ENCODE measurements around the gene COG4.

COG4 gene

DNA sequence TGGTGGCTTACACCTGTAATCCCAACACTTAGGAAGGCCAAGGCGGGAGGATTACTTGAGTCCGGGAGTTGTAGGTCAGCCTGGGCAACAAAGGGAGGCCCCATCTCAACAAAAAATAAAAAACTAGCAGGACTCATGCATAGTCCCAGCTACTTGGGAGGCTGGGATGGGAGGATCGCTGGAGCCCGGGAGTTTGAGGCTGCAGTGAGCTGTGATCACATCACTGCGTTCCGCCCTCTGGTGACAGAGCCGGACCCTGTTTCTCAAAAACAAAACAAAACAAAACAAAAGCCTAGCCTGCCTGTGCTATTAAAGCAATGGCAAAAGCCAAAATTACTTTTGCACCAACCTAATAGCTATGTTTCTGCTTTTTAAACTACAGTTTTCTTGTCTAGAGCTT lies 67.4 kb downstream of the COG4 start:
- WGBS (ENCODE audit: extremely low coverage, insufficient coverage, insufficient read length) = no CpG with 5 or more reads among the region's 7 CpGs
- H3K36me3 ChIP-seq (ENCODE audit: control insufficient read depth in 1 of 2, insufficient read depth in 2 of 2, low read length in 2 of 2) = no peaks in the 10 kb centered on the region
- peaks cover 5% of the 10 kb centered on the region for H3K79me2 ChIP-seq (ENCODE audit: control insufficient read depth, insufficient read depth, low read length, poor library complexity)

GRCh38 chr16:70454222-70455034 lies 68.9 kb downstream of the COG4 start, which contains the start of gene FCSK:
FCSK (plus strand) TSS chr16:70454595; CDS start chr16:70463191, 8,596 bp downstream.
- WGBS (ENCODE audit: extremely low coverage, insufficient coverage, insufficient read length) = no CpG with 5 or more reads among the region's 67 CpGs
- Histone ChIP-seq H3K9me3 (ENCODE audit: insufficient read depth, low read depth, low read length) (peaks cover 3% of the 10 kb centered on the region), H3K9ac (ENCODE audit: low read length) (peak within 1 kb of the TSS; percentile 100), H4K91ac (ENCODE audit: low read depth, low read length) (peak within 1 kb of the TSS; percentile 100), H3K4me2 (ENCODE audit: low read length) (peak within 1 kb of the TSS; percentile 98), H3K27ac (ENCODE audit: low read depth, low read length) (peak within 1 kb of the TSS; percentile 97), H3K27me3 (ENCODE audit: insufficient read depth, low read length) (no peaks in the 10 kb centered on the region), H3K36me3 (ENCODE audit: control insufficient read depth in 1 of 2, insufficient read depth in 2 of 2, low read length in 2 of 2) (no peaks in the 10 kb centered on the region), H2BK120ac (ENCODE audit: insufficient read depth, low read length, poor library complexity) (peak within 1 kb of the TSS; percentile 100), H2BK12ac (ENCODE audit: low read length) (peak within 1 kb of the TSS; percentile 100), H3K18ac (ENCODE audit: low read length) (peak within 1 kb of the TSS; percentile 100), H3K79me1 (ENCODE audit: low read length) (peaks cover 7% of the 10 kb centered on the region), H3K4me1 (ENCODE audit: control insufficient read depth in 1 of 2, insufficient read depth in 2 of 2, low read length in 2 of 2) (peaks cover 2 to 3% of the 10 kb centered on the region in 2 experiments), H2AK5ac (ENCODE audit: low read length) (no peak within 1 kb of the TSS), H3K4ac (ENCODE audit: low read depth, low read length) (peak within 1 kb of the TSS; percentile 93), H2AFZ (ENCODE audit: insufficient read depth, low read length, poor library complexity) (peak within 1 kb of the TSS; percentile 96), H2BK5ac (ENCODE audit: low read depth, low read length, poor library complexity) (peak within 1 kb of the TSS; percentile 100), H4K8ac (ENCODE audit: low read depth, low read length) (peak within 1 kb of the TSS; percentile 98), H4K12ac (ENCODE audit: low read depth, low read length) (peak within 1 kb of the TSS; percentile 98), H3K23ac (ENCODE audit: low read length) (no peak within 1 kb of the TSS), H3K14ac (ENCODE audit: low read length) (peak within 1 kb of the TSS; percentile 98), H3K4me3 (ENCODE audit: low read depth, low read length) (peak within 1 kb of the TSS; percentile 95), H3K79me2 (ENCODE audit: control insufficient read depth, insufficient read depth, low read length, poor library complexity) (peaks cover 5% of the 10 kb centered on the region)
- DNase-seq = peak in 1 of 2 donors; percentile 67

More for the DNA sequence above, 67.4 kb downstream of the COG4 start:
- Histone ChIP-seq H3K9ac (ENCODE audit: low read length) (no peak overlapping the region), H3K23ac (ENCODE audit: low read length) (no peak overlapping the region), H4K12ac (ENCODE audit: low read depth, low read length) (no peak overlapping the region), H3K4me2 (ENCODE audit: low read length) (no peak overlapping the region), H3K4me1 (ENCODE audit: control insufficient read depth in 1 of 2, insufficient read depth in 2 of 2, low read length in 2 of 2) (peaks cover 2 to 3% of the 10 kb centered on the region in 2 experiments), H2AFZ (ENCODE audit: insufficient read depth, low read length, poor library complexity) (no peak overlapping the region), H2BK120ac (ENCODE audit: insufficient read depth, low read length, poor library complexity) (no peak overlapping the region), H3K27ac (ENCODE audit: low read depth, low read length) (no peak overlapping the region), H2AK5ac (ENCODE audit: low read length) (no peak overlapping the region), H3K4ac (ENCODE audit: low read depth, low read length) (no peak overlapping the region), H2BK5ac (ENCODE audit: low read depth, low read length, poor library complexity) (no peak overlapping the region), H3K79me1 (ENCODE audit: low read length) (peaks cover 7% of the 10 kb centered on the region), H3K14ac (ENCODE audit: low read length) (no peak overlapping the region), H2BK12ac (ENCODE audit: low read length) (no peak overlapping the region), H3K27me3 (ENCODE audit: insufficient read depth, low read length) (no peaks in the 10 kb centered on the region), H4K91ac (ENCODE audit: low read depth, low read length) (no peak overlapping the region), H3K9me3 (ENCODE audit: insufficient read depth, low read depth, low read length) (no peaks in the 10 kb centered on the region), H3K18ac (ENCODE audit: low read length) (no peak overlapping the region), H4K8ac (ENCODE audit: low read depth, low read length) (no peak overlapping the region), H3K4me3 (ENCODE audit: low read depth, low read length) (no peak overlapping the region)
- peak in 1 of 2 donors; percentile 60 for DNase-seq

- peaks cover 7% of the 10 kb centered on the region for H3K79me1 ChIP-seq (ENCODE audit: low read length)
- H3K9me3 ChIP-seq (ENCODE audit: insufficient read depth, low read depth, low read length) = peaks cover 3% of the 10 kb centered on the region
- H3K4me1 ChIP-seq (ENCODE audit: control insufficient read depth in 1 of 2, insufficient read depth in 2 of 2, low read length in 2 of 2) = peaks cover 2 to 3% of the 10 kb centered on the region in 2 experiments
- H3K79me2 ChIP-seq (ENCODE audit: control insufficient read depth, insufficient read depth, low read length, poor library complexity) = peaks cover 5% of the 10 kb centered on the region
- no peak overlapping the region for H4K12ac ChIP-seq (ENCODE audit: low read depth, low read length)
- H2BK120ac ChIP-seq (ENCODE audit: insufficient read depth, low read length, poor library complexity) = no peak overlapping the region
- H3K18ac ChIP-seq (ENCODE audit: low read length) = no peak overlapping the region
- peak overlapping the region; percentile 95 for H3K4me3 ChIP-seq (ENCODE audit: low read depth, low read length)
- no CpG with 5 or more reads among the region's 8 CpGs for WGBS (ENCODE audit: extremely low coverage, insufficient coverage, insufficient read length)
- peak overlapping the region; percentile 98 for H3K4me2 ChIP-seq (ENCODE audit: low read length)
- H2BK12ac ChIP-seq (ENCODE audit: low read length) = no peak overlapping the region
- no peaks in the 10 kb centered on the region for H3K36me3 ChIP-seq (ENCODE audit: control insufficient read depth in 1 of 2, insufficient read depth in 2 of 2, low read length in 2 of 2)
- no peak overlapping the region for H3K4ac ChIP-seq (ENCODE audit: low read depth, low read length)
- peak overlapping the region; percentile 30 for H2AFZ ChIP-seq (ENCODE audit: insufficient read depth, low read length, poor library complexity)
- H3K27ac ChIP-seq (ENCODE audit: low read depth, low read length) = peak overlapping the region; percentile 97
- H3K23ac ChIP-seq (ENCODE audit: low read length) = no peak overlapping the region
- no peaks in the 10 kb centered on the region for H3K27me3 ChIP-seq (ENCODE audit: insufficient read depth, low read length)
- peak overlapping the region; percentile 74 for H3K9ac ChIP-seq (ENCODE audit: low read length)
- H4K91ac ChIP-seq (ENCODE audit: low read depth, low read length) = no peak overlapping the region
- H3K14ac ChIP-seq (ENCODE audit: low read length) = no peak overlapping the region
- no peak overlapping the region for H2AK5ac ChIP-seq (ENCODE audit: low read length)
- H2BK5ac ChIP-seq (ENCODE audit: low read depth, low read length, poor library complexity) = no peak overlapping the region
- H4K8ac ChIP-seq (ENCODE audit: low read depth, low read length) = peak overlapping the region; percentile 77
- DNase-seq = no peak
Measured at GRCh38 chr16:70453892-70454221, 69.5 kb downstream of the COG4 start.

DNA sequence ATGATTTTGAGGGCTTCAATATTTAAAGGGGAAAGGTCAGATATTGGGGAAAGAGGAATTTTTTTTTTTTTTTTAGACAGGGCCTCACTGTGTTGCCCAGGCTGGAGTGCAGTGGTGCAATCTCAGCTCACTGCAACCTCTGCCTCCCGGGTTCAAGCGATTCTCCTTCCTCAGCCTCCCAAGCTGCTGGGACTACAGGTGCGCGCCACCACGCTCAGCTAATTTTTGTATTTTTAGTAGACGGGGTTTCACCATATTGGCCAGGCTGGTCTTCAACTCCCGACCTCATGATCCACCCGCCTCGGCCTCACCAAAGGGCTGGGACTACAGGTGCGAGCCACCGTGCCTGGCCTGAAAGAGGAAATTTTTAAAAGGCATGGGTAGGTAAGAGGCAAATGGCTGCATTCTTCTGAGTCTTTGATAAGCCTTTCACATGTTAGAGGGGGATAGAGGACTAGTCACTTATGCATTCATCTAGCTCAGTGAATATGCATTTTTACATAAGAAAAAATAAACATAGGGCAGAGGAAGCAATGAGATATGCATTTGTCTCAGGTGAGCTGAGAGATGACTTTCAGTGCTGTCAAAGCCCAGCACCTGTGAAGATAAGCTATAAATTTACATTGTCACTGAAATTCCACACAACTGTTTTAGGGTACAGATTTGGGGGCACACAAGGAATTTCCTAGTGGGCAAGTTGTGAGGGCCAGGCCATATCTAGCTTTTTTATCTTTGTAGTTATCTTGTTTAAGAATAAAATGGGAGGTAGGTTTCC lies 70.0 kb downstream of the COG4 start:
- H2BK12ac ChIP-seq (ENCODE audit: low read length) = peak overlapping the region; percentile 53
- H4K91ac ChIP-seq (ENCODE audit: low read depth, low read length) = no peak overlapping the region
- H3K9me3 ChIP-seq (ENCODE audit: insufficient read depth, low read depth, low read length) = peaks cover 3% of the 10 kb centered on the region
- no peak overlapping the region for H3K4me3 ChIP-seq (ENCODE audit: low read depth, low read length)
- peaks cover 7% of the 10 kb centered on the region for H3K79me1 ChIP-seq (ENCODE audit: low read length)
- H3K14ac ChIP-seq (ENCODE audit: low read length) = no peak overlapping the region
- H3K4me1 ChIP-seq (ENCODE audit: control insufficient read depth in 1 of 2, insufficient read depth in 2 of 2, low read length in 2 of 2) = peaks cover 2 to 3% of the 10 kb centered on the region in 2 experiments
- no peaks in the 10 kb centered on the region for H3K27me3 ChIP-seq (ENCODE audit: insufficient read depth, low read length)
- no peak overlapping the region for H3K27ac ChIP-seq (ENCODE audit: low read depth, low read length)
- H2AFZ ChIP-seq (ENCODE audit: insufficient read depth, low read length, poor library complexity) = no peak overlapping the region
- H4K12ac ChIP-seq (ENCODE audit: low read depth, low read length) = peak overlapping the region; percentile 33
- no CpG with 5 or more reads among the region's 11 CpGs for WGBS (ENCODE audit: extremely low coverage, insufficient coverage, insufficient read length)
- no peak overlapping the region for H3K18ac ChIP-seq (ENCODE audit: low read length)
- no peak overlapping the region for H2BK5ac ChIP-seq (ENCODE audit: low read depth, low read length, poor library complexity)
- peak overlapping the region; percentile 98 for H3K4me2 ChIP-seq (ENCODE audit: low read length)
- H3K36me3 ChIP-seq (ENCODE audit: control insufficient read depth in 1 of 2, insufficient read depth in 2 of 2, low read length in 2 of 2) = no peaks in the 10 kb centered on the region
- no peak overlapping the region for H2BK120ac ChIP-seq (ENCODE audit: insufficient read depth, low read length, poor library complexity)
- no peak overlapping the region for H2AK5ac ChIP-seq (ENCODE audit: low read length)
- H3K4ac ChIP-seq (ENCODE audit: low read depth, low read length) = no peak overlapping the region
- DNase-seq = no peak
- no peak overlapping the region for H3K9ac ChIP-seq (ENCODE audit: low read length)
- no peak overlapping the region for H3K23ac ChIP-seq (ENCODE audit: low read length)
- H3K79me2 ChIP-seq (ENCODE audit: control insufficient read depth, insufficient read depth, low read length, poor library complexity) = peaks cover 5% of the 10 kb centered on the region
- no peak overlapping the region for H4K8ac ChIP-seq (ENCODE audit: low read depth, low read length)
